CD1c-positive myeloid dendritic cell (primary cell): ENCODE measurements around the gene REXO1.
"Not testable (repeated sequence)": the region's sequence is repeated elsewhere in the genome, so short reads cannot be mapped to it uniquely, and the experiment has no call there.

Experiments used
- DNase-seq: peaks from one replicate; pipeline ENCODE4 v3.0.0-alpha.2; 2016; ENCODE audit errors: extremely low spot score

Gene REXO1

GRCh38 chr19:1875646-1876495 lies 27.6 kb upstream of the REXO1 start:
- peak; percentile 96 for DNase-seq

DNA sequence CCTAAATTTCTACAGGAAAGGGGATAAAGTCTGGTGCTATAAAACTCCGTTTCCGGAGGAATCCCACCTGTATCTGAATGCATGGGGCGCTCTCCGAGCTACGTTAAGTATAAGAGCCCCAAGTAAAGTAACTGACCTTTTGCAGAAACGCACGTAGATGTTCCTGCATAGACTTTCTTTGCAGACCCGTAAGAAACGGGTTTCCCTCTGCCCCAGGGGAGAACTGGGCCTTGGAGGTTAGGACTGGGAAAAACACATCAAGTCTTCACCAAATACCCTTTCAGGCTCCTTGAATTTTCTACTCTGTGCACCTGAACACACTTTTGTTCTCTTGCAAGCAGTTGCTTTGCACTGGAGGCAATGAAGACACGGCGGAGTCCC lies 27.0 kb upstream of the REXO1 start:
- not testable (repeated sequence) for DNase-seq

DNA sequence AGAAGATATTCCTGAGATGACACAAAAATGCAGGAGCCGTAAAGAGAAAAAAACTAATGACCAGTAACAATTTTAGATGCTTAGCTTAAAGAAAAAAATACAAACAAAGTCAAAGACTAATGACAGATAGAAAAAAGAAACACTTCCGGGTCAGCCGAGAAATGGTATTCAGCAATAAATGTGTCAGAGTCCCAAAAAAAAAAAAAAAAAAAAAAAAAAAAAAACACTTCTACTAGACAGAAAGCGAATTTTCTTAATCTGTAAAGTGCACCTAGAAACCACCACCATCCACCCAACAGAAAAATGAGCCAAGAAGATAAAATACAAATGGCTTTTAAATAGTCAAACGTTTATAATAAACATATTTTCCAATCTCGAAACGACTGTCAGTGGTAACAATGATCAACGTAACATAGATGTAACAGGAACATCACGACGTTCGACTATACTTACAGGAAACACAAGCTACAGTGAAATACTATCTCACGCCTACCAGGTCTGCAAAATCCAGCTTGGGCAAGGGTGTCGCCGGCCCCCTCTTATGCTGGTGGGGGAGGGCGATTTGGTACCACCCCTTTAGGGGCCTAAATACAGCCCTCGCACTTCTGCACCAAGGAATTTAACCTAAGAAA lies 26.4 kb upstream of the REXO1 start:
- peak; percentile 63 for DNase-seq

GRCh38 chr19:1873524-1874473 lies 25.5 kb upstream of the REXO1 start:
- no peak for DNase-seq

GRCh38 chr19:1872807-1873523 lies 24.7 kb upstream of the REXO1 start:
- no peak for DNase-seq

DNA sequence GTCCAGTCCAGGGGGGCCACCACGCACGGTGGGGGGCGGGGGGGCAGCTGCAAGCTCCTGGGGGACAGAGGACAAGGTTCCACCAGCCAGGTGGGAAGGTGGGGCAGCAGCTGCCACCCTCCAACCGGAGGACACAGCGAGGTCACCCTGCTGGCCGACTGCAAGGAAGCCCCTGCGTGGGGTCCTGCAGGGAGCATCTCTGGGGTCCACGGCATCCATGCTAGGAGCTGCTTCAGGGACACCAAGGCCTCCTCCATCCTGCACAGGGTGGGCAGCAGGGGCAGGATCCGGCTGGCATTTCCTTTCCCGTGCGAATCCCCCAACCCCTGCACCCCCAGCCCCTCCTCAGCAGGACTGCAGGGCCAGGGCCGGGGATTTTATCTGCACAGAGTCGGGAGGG lies 23.3 kb upstream of the REXO1 start:
- no peak for DNase-seq

DNA sequence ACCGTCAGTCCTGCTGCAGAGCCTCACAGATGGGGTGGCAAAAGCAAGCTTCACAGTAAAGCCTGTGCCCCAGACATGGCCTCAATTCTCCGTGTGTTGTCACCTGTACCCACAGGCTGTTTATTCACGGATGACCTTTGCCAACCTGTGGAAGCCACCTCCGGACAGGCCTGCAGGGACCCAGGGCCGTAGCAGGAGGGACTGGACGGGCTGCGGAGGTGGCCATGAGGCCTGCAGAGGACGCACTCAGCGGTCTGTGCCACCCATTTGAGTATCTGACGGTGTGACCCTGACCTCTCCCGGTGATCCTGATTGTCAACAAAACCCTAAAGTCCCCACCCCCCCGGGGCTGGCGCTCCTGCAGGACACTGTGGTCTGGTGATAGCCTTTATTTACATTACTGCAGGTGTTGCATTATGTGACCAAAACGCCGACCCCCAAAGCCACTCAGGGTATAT lies 22.9 kb upstream of the REXO1 start:
- DNase-seq: no peak

DNA sequence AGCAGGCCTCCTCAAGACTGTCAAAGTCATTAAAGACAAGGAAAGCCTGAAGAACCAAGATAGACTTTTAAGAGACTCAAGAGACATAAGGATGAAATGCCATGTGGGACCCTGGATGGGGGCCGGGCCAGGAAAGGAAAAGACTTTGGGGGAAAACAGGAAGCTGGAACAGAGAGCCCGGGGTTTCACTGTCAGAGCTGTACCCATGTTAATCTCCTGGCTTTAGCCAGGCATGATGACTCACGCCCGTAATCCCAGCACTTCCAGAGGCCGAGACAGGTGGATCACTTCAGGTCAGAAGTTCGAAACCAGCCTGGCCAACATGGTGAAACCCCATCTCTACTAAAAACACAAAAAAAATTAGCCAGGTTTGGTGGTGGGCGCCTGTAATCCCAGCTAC lies 20.7 kb upstream of the REXO1 start:
- DNase-seq: no peak

DNA sequence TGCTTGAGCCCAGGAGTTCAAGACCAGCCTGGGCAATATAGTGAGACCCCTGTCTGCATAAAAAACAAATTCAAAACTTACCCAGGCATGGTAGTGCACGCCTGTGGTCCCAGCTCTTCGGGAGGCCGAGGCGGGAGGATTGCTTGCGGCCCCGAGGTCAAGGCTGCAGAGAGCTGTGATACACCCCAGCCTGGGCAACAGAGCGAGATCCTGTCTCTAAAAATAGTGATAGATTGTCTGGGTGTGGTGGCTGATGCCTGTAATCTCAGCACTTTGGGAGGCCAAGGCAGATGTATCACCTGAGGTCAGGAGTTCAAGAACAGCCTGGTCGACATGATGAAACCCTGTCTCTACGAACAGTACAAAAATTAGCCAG lies 19.1 kb upstream of the REXO1 start:
- DNase-seq: no peak

DNA sequence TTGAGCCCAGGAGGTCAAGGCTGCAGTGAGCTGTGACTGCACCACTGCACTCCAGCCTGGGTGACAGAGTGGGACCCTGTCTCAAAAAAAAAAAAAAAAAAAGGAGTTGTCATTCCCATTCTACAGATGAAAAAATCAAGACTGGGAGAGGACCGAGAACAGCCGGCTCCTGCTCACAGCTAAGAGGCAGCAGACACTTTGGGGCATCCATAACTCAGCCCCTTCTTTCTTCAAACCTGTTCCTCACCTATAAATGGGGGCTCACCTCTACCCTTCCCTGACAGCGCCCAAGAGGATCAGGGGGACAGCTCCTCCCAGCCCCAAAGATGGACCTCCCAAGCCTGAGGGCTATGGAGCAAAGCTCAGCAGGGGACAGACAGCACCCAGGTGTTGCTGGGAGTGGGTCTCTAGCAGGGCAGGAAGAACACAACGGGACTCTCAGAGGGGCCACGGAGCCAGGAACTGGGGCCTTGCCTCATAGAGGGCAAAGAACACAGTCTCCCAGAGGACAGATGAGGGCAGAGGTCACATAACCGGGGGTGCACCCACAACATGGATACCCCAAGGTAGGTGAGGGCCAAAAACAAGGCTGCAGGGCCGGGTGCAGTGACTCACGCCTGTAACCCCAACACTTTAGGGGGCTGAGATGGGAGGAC lies 18.5 kb upstream of the REXO1 start:
- no peak for DNase-seq

DNA sequence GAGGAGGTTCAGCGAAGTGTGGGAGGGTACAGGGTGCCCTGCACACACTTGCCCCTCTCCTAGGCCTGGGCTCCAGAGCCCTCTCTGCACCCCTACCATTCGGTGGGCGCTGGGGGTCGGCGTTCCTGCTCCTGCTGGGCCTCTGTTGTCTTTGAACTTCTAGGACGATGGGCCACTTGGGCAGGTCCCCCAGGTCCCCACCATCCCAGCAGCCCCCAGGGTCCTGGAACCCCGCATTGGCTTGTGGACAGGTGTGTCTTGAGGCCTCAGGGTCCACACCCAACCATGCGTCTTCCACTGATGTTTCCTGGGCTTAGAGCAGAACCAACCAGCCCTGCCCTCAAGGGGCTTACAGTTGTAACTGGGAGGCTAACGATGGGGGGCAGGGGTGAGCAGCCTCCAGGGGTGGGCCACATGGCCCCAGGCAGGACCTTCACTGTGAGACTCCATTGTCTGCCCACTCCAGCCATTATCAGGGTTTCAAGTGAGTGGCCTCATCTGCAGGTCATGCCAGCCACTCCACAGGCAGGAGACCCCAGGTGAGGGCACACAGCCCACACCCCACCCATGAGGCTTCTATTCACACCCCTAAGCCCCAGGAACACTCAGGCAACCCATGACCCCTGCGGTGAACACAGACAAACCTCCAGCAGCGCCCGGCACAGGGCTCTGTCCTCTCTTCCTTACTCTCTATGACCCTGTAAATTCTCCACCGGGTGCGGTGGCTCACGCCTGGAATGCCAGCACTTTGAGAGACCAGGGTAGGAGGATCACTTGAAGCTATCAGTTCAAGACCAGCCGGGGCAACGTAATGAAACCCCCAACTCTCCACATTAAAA lies 17.1 kb upstream of the REXO1 start:
- DNase-seq: no peak

DNA sequence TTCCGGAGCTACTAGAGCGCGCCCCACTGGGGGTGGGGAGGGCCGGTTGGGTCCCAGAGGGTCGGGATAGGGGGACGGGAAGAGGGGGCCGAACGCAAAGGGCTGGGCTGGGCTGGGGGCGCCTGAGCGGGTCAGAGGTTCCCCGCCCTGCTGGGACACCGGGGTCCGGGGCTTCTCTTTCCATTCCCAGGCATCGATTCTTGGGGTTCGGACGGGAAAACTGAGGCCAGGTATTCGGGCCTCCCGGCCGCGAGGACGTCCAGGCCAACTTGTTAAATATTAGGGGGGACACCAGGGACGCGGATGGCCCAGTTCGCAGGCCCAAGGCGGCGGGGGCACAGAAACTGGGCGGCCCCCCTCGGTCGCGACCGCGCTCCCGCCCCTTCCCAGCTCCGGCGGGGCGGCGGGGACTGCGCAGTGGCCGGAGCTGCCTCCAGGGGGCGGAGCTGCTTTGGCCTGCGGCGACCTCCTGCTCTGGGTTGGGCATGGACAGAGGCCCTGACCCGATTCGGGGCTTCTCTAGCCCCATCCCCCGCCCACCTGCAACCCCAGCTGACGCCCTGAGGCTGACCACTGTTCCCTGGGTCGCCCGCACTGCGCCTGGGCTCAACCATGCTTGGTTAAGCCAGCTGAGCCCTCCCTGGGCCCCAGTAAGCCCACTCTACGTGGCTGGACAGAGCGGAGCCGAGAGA lies 16.3 kb upstream of the REXO1 start:
- peak; percentile 78 for DNase-seq

- DNase-seq: peak; percentile 97
Observed at GRCh38 chr19:1863638-1864479, 15.6 kb upstream of the REXO1 start.

DNA sequence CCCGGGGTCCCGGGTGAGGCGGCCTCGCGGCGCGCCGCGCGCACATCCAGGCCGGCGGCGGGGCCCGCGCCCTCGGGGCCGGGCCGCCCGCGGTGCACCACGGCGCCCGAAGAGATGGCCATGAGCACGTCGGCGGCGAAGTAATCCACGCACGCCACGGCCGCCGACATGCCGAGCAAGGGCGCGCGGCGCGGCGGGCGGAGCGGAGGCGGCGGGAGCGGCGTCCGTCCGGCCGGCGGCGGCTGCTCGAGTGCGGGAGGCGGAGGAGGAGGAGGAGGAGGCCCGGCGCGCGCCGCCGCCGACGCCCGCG lies 15.0 kb upstream of the REXO1 start, which contains the start of gene KLF16:
Gene KLF16 (minus strand): TSS at position 252 of the 310 bp plus-strand sequence. CDS start 82 bp downstream, at position 170.
- DNase-seq: no peak

DNA sequence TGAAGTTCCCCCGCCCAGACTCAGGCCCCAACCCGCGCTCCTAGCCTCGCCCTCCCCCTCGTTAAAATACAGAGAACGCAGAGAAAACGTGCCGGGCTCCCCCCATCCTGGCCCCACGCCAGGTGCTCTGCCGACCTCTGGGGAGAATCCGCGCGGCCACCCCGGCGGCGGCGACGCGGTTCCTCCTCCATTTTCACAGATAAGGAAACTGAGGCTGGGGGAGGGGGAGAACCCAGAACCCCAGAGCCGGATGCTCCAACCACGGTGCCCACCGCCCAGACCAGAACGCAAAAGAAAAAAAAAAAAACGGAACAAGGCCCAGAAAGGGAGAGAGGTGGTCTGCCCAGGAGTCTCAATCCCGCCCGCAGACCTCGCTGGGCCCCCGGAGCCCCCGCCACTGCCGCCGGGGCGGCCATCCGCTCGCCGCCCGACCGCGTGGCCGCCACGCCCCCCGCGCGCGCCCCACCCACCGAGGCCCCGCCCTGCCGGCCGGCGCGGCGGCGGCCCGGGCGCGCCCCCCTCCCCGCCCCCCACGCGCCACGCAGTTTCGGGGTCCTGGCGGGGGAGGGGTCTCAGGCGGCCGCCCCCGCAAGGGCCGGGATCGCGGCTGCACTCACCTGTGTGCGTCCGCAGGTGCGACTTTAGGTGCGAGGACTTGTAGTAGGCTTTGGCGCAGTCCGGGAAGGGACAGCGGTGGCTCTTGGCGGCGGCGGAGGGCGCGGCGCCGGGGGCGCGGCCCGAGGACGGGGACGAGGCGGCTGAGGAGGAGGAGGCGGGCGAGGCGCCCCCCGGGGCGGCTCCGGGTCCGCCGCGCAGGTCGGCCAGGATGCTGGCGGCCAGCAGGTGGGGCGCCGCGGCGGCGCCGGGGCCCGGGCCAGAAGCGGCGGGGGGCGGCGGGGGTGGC lies 14.4 kb upstream of the REXO1 start:
- DNase-seq: peak; percentile 59

DNA sequence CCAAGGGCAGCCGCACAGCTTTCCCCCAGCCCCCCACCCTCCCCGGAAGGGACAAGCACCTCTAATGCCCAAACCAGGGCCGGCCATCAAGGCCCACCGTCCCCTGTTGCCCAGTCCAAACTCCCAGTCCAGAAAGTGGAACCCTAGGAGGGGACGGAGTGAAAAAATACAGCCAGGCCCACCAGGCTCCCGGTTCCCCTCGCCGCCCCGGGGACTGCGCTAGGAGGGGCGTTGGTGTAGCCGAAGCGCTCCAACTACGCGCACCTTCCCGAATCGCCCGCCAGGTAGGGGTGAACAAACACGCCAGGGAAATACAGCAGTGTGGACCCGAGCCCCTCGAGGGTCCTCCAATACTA lies 13.8 kb upstream of the REXO1 start:
- no peak for DNase-seq

DNA sequence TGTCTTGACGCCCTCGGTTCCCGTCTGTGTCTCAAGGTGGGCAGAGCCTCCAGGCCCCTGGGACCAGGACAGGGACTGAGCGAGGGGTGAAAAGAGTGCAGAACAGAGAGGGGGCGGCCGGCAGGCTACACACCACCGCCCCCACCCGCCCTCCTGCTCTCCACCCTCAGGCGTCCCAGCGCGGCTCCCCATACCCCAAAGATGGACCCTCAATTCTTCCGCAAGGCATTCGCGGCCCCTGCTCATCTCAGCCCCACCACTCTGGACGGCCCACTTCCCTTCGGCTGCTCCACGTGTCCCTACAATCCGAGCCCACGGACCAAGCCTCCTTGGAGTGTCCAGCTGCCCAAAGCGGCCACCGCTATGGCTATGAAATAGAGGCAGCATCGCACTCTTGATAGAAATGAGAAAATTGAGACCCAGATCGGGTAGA lies 13.3 kb upstream of the REXO1 start:
- peak; percentile 39 for DNase-seq
